Neural progenitor cell (in vitro differentiated cells): ENCODE measurements around the gene TBCK. TPM values are rescaled to one million over a fixed set of nuclear protein-coding genes. Genes with fewer than 3 reads are reported as not detected.
"Not testable (repeated sequence)": the region's sequence is repeated elsewhere in the genome, so short reads cannot be mapped to it uniquely, and the experiment has no call there.

ENCODE experiments used
- DNase-seq: peaks from one replicate; pipeline ENCODE4 v3.0.0-alpha.2; 2016; ENCODE audit warnings: low spot score
- H2AFZ ChIP-seq: fragments of 200-600 bp; sonication (generic); replicated peaks from 2 replicates; pipeline ENCODE4 v1.6.1; 2016; ENCODE audit warnings: antibody characterized with exemption
- H3F3A ChIP-seq: fragments of 200-600 bp; sonication (generic); 2 replicates; pipeline ENCODE4 v1.6.1; 2016; ENCODE audit warnings: antibody characterized with exemption, low read depth
- H3K27ac ChIP-seq: fragments of 200-600 bp; sonication (generic); 2 replicates; pipeline ENCODE4 v1.5.1; 2016; ENCODE audit warnings: mild to moderate bottlenecking
- H3K27me3 ChIP-seq: fragments of 200-600 bp; sonication (generic); 2 replicates; pipeline ENCODE4 v1.6.1; 2016; ENCODE audit warnings: mild to moderate bottlenecking, moderate library complexity
- H3K36me3 ChIP-seq: fragments of 200-600 bp; sonication (generic); 2 replicates; pipeline ENCODE4 v1.5.1; 2016
- H3K4me1 ChIP-seq: fragments of 200-600 bp; sonication (generic); 2 replicates; pipeline ENCODE4 v1.6.1; 2016; ENCODE audit warnings: mixed run types
- H3K4me2 ChIP-seq: fragments of 200-600 bp; sonication (generic); 2 replicates; pipeline ENCODE4 v1.6.1; 2016
- H3K4me3 ChIP-seq: fragments of 200-600 bp; sonication (generic); 2 replicates; pipeline ENCODE4 v1.5.1; 2016
- H3K79me2 ChIP-seq: fragments of 200-600 bp; sonication (generic); 2 replicates; pipeline ENCODE4 v1.6.1; 2016; ENCODE audit warnings: low read depth
- H3K9ac ChIP-seq: fragments of 200-600 bp; sonication (generic); 2 replicates; pipeline ENCODE4 v1.6.1; 2016
- H3K9me3 ChIP-seq: fragments of 200-600 bp; sonication (generic); 2 replicates; pipeline ENCODE4 v1.5.1; 2016; ENCODE audit warnings: low read depth
- H4K20me1 ChIP-seq: fragments of 200-600 bp; sonication (generic); 2 replicates; pipeline ENCODE4 v1.6.1; 2016; ENCODE audit warnings: low read depth
- H3K27ac Mint-ChIP-seq: 3 replicates; pipeline ENCODE4 v1.8.0; 2021; ENCODE audit warnings: mixed read lengths
- H3K27me3 Mint-ChIP-seq: 2 replicates; pipeline ENCODE4 v1.8.0; 2022; ENCODE audit warnings: low read depth, mild to moderate bottlenecking, inconsistent platforms, moderate library complexity, mixed read lengths; ENCODE audit not compliant: insufficient read depth
- H3K36me3 Mint-ChIP-seq: 3 replicates; pipeline ENCODE4 v1.8.0; 2021; ENCODE audit warnings: mixed read lengths
- H3K4me1 Mint-ChIP-seq: 3 replicates; pipeline ENCODE4 v1.8.0; 2021; ENCODE audit warnings: mixed read lengths
- H3K4me3 Mint-ChIP-seq: 3 replicates; pipeline ENCODE4 v1.8.0; 2021; ENCODE audit warnings: mild to moderate bottlenecking, moderate library complexity, mixed read lengths
- H3K9me3 Mint-ChIP-seq: 3 replicates; pipeline ENCODE4 v1.8.0; 2020; ENCODE audit warnings: mixed read lengths
- CTCF ChIP-seq: fragments of 200-600 bp; sonication (generic); IDR thresholded peaks from 2 replicates; pipeline ENCODE4 v1.5.1; 2017; ENCODE audit warnings: antibody characterized with exemption, mild to moderate bottlenecking
- EZH2 ChIP-seq: fragments of 200-600 bp; sonication (generic); IDR thresholded peaks from 2 replicates; pipeline ENCODE4 v1.6.1; 2017; ENCODE audit warnings: antibody characterized with exemption, mild to moderate bottlenecking, moderate library complexity
- EZH2phosphoT487 ChIP-seq: fragments of 200-600 bp; sonication (generic); IDR thresholded peaks from 2 replicates; pipeline ENCODE4 v1.6.1; 2017; ENCODE audit warnings: antibody characterized with exemption
- total RNA-seq: library from RNA; depleted of rRNA; stranded (reverse); fragments of >200 nt; gene quantifications from 2 replicates; pipeline ENCODE4 v1.2.3, GENCODE V29; 2015; ENCODE audit warnings: low replicate concordance

The TBCK gene
- total RNA-seq, 1 donor from 2014 or later: 69.8 TPM

- H3K4me2 ChIP-seq: no peak overlapping the region
- no peak overlapping the region for H3K27ac ChIP-seq
- Mint-ChIP-seq H3K36me3 (peaks cover 33% of the 10 kb centered on the region), H3K4me1 (no peaks in the 10 kb centered on the region), H3K4me3 (no peak overlapping the region), H3K27me3 (no peaks in the 10 kb centered on the region), H3K9me3 (peaks cover 26% of the 10 kb centered on the region), H3K27ac (no peak overlapping the region)
- H3K27me3 ChIP-seq: no peaks in the 10 kb centered on the region
- no peaks in the 10 kb centered on the region for H3F3A ChIP-seq
- peaks cover 15% of the 10 kb centered on the region for H3K36me3 ChIP-seq
- H3K9ac ChIP-seq: no peak overlapping the region
- no peaks in the 10 kb centered on the region for H3K79me2 ChIP-seq
- no peak overlapping the region for H3K4me3 ChIP-seq
- H3K9me3 ChIP-seq: peaks cover 3% of the 10 kb centered on the region
- H3K4me1 ChIP-seq: no peaks in the 10 kb centered on the region
- no peak for TF ChIP-seq CTCF
- no peak for TF ChIP-seq EZH2phosphoT487
- TF ChIP-seq EZH2: no peak
- H2AFZ ChIP-seq: no peak overlapping the region
- DNase-seq: no peak
- no peaks in the 10 kb centered on the region for H4K20me1 ChIP-seq
These were observed 201.7 kb downstream of the TBCK start for GRCh38 chr4:106114270-106114669.

- not testable (repeated sequence) for H3K4me1 ChIP-seq, H3K79me2 ChIP-seq, H3K4me1 Mint-ChIP-seq, H3K27me3 ChIP-seq, DNase-seq, H3K4me3 ChIP-seq, H3K27me3 Mint-ChIP-seq, H3K9ac ChIP-seq, H3K4me2 ChIP-seq, H3K27ac ChIP-seq, H3F3A ChIP-seq, H2AFZ ChIP-seq, H3K27ac Mint-ChIP-seq, H3K9me3 ChIP-seq, H3K4me3 Mint-ChIP-seq, H4K20me1 ChIP-seq
- H3K36me3 ChIP-seq: peaks cover 15% of the 10 kb centered on the region
- peaks cover 37% of the 10 kb centered on the region for H3K9me3 Mint-ChIP-seq
- H3K36me3 Mint-ChIP-seq: peaks cover 46% of the 10 kb centered on the region
These were observed 204.1 kb downstream of the TBCK start for GRCh38 chr4:106111778-106112469.

- Histone ChIP-seq H3K4me1 (no peaks in the 10 kb centered on the region), H3K4me3 (no peak overlapping the region), H2AFZ (no peak overlapping the region), H3K9ac (no peak overlapping the region), H3K27ac (no peak overlapping the region), H3K79me2 (no peaks in the 10 kb centered on the region), H3K27me3 (no peaks in the 10 kb centered on the region), H3K4me2 (no peak overlapping the region), H3K9me3 (peaks cover 3% of the 10 kb centered on the region), H3F3A (no peaks in the 10 kb centered on the region), H3K36me3 (peaks cover 15% of the 10 kb centered on the region), H4K20me1 (no peaks in the 10 kb centered on the region)
- H3K9me3 Mint-ChIP-seq: peaks cover 40% of the 10 kb centered on the region
- H3K27me3 Mint-ChIP-seq: no peaks in the 10 kb centered on the region
- H3K27ac Mint-ChIP-seq: no peak overlapping the region
- DNase-seq: no peak
- no peaks in the 10 kb centered on the region for H3K4me1 Mint-ChIP-seq
- TF ChIP-seq EZH2phosphoT487 (no peak), CTCF (no peak), EZH2 (no peak)
- no peak overlapping the region for H3K4me3 Mint-ChIP-seq
- peaks cover 51% of the 10 kb centered on the region for H3K36me3 Mint-ChIP-seq
These were observed 206.1 kb downstream of the TBCK start for GRCh38 chr4:106109929-106110328.

GRCh38 chr4:106105697-106106096 lies 210.3 kb downstream of the TBCK start:
- H3K4me2 ChIP-seq: no peak overlapping the region
- DNase-seq: no peak
- peaks cover 34% of the 10 kb centered on the region for H3K36me3 Mint-ChIP-seq
- H3K36me3 ChIP-seq: peaks cover 6% of the 10 kb centered on the region
- no peak overlapping the region for H3K27ac ChIP-seq
- H3K27ac Mint-ChIP-seq: no peak overlapping the region
- peaks cover 3% of the 10 kb centered on the region for H3K9me3 ChIP-seq
- H3K79me2 ChIP-seq: no peaks in the 10 kb centered on the region
- no peaks in the 10 kb centered on the region for H3K4me1 ChIP-seq
- H3K9ac ChIP-seq: no peak overlapping the region
- H3K27me3 ChIP-seq: no peaks in the 10 kb centered on the region
- H2AFZ ChIP-seq: no peak overlapping the region
- peaks cover 26% of the 10 kb centered on the region for H3K9me3 Mint-ChIP-seq
- H3K27me3 Mint-ChIP-seq: no peaks in the 10 kb centered on the region
- TF ChIP-seq CTCF: no peak
- TF ChIP-seq EZH2: no peak
- no peak for TF ChIP-seq EZH2phosphoT487
- H3K4me3 Mint-ChIP-seq: no peak overlapping the region
- H3K4me3 ChIP-seq: no peak overlapping the region
- H3F3A ChIP-seq: no peaks in the 10 kb centered on the region
- no peaks in the 10 kb centered on the region for H4K20me1 ChIP-seq
- no peaks in the 10 kb centered on the region for H3K4me1 Mint-ChIP-seq
